HEK293 (cell line): Measurements from ENCODE around the gene CACNB2.

Experiments
- CTCF ChIA-PET: fragments of 350-600 bp; formaldehyde crosslinking; extraction: SDS; loops from one replicate; lab custom pipeline; 2021; ENCODE audit warnings: antibody characterized with exemption; lab: Yijun Ruan, JAX
- POLR2A ChIA-PET: fragments of 300-600 bp; formaldehyde crosslinking; extraction: SDS; loops from one replicate; lab custom pipeline; 2020; ENCODE audit warnings: antibody characterized with exemption, inconsistent platforms; lab: Yijun Ruan, JAX
- H3K27ac ChIP-seq: fragments of 200-500 bp; sonication (Bioruptor generic); 2 replicates; pipeline ENCODE4 v1.5.1; 2014; ENCODE audit warnings: low read depth, low read length, control low read depth, inconsistent platforms; ENCODE audit errors: extremely low read depth
- H3K36me3 ChIP-seq, 2 experiments: fragments of 200-500 bp in 1 of 2; sonication (Bioruptor generic) in 1 of 2; 1 replicate in 1 of 2; 2 replicates in 1 of 2; pipeline ENCODE4 v1.5.1; 2014 to 2017; ENCODE audit warnings: inconsistent platforms in 2 of 2, low read length in 2 of 2; ENCODE audit not compliant: control insufficient read depth in 2 of 2, insufficient read depth in 1 of 2
- H3K4me1 ChIP-seq: fragments of 200-500 bp; sonication (Bioruptor generic); 2 replicates; pipeline ENCODE4 v1.5.1; 2014; ENCODE audit warnings: mild to moderate bottlenecking, low read length, inconsistent platforms; ENCODE audit not compliant: control insufficient read depth, insufficient read depth
- H3K4me3 ChIP-seq: 2 replicates; pipeline ENCODE4 v1.5.1; 2011; ENCODE audit warnings: low read depth, mild to moderate bottlenecking, control low read depth, low read length, moderate library complexity
- H3K9me3 ChIP-seq: fragments of 200-500 bp; sonication (Bioruptor generic); 2 replicates; pipeline ENCODE4 v1.5.1; 2014; ENCODE audit warnings: low read depth, low read length, inconsistent platforms; ENCODE audit not compliant: control insufficient read depth, insufficient read depth
- KLF1 ChIP-seq: fragments of 450-650 bp; formaldehyde crosslinking; IDR thresholded peaks from 2 replicates; pipeline ENCODE4 v1.5.1; 2016; ENCODE audit warnings: missing biosample characterization, missing genetic modification characterization
- KLF7 ChIP-seq: fragments of 450-650 bp; formaldehyde crosslinking; IDR thresholded peaks from 2 replicates; pipeline ENCODE4 v1.5.1; 2016; ENCODE audit warnings: missing biosample characterization, missing genetic modification characterization, borderline replicate concordance
- PRDM1 ChIP-seq: fragments of 450-650 bp; formaldehyde crosslinking; IDR thresholded peaks from 2 replicates; pipeline ENCODE4; 2016; ENCODE audit warnings: missing biosample characterization, missing genetic modification characterization
- SETDB1 ChIP-seq: IDR thresholded peaks from one replicate; pipeline ENCODE4 v1.6.1; 2017; ENCODE audit warnings: mild to moderate bottlenecking, low read length, moderate library complexity, mixed read lengths; ENCODE audit not compliant: insufficient read length
- ZBTB20 ChIP-seq: fragments of 450-650 bp; formaldehyde crosslinking; IDR thresholded peaks from 2 replicates; pipeline ENCODE4 v1.5.1; 2016; ENCODE audit warnings: missing biosample characterization, missing genetic modification characterization
- ZNF10 ChIP-seq: fragments of 450-650 bp; formaldehyde crosslinking; IDR thresholded peaks from 2 replicates; pipeline ENCODE4 v1.5.1; 2017; ENCODE audit warnings: missing biosample characterization, missing genetic modification characterization
- ZNF133 ChIP-seq: fragments of 450-650 bp; formaldehyde crosslinking; IDR thresholded peaks from 2 replicates; pipeline ENCODE4 v1.5.1; 2016; ENCODE audit warnings: missing biosample characterization, missing genetic modification characterization
- ZNF169 ChIP-seq: fragments of 450-650 bp; formaldehyde crosslinking; IDR thresholded peaks from 2 replicates; pipeline ENCODE4 v1.5.1; 2016; ENCODE audit warnings: missing biosample characterization, missing genetic modification characterization
- ZNF2 ChIP-seq: fragments of 450-650 bp; formaldehyde crosslinking; IDR thresholded peaks from 2 replicates; pipeline ENCODE4 v1.5.1; 2016; ENCODE audit warnings: missing biosample characterization, missing genetic modification characterization
- ZNF324 ChIP-seq: fragments of 450-650 bp; formaldehyde crosslinking; IDR thresholded peaks from 2 replicates; pipeline ENCODE4 v1.5.1; 2016; ENCODE audit warnings: missing biosample characterization, missing genetic modification characterization
- ZNF335 ChIP-seq: fragments of 450-650 bp; formaldehyde crosslinking; conservative IDR thresholded peaks from 2 replicates; pipeline ENCODE4 v1.5.1; 2016; ENCODE audit warnings: missing biosample characterization, missing genetic modification characterization
- ZNF391 ChIP-seq: fragments of 450-650 bp; formaldehyde crosslinking; IDR thresholded peaks from 2 replicates; pipeline ENCODE4 v1.5.1; 2016; ENCODE audit warnings: low read depth, missing biosample characterization, missing genetic modification characterization, borderline replicate concordance
- ZNF426 ChIP-seq: fragments of 450-650 bp; formaldehyde crosslinking; IDR thresholded peaks from 2 replicates; pipeline ENCODE4 v1.5.1; 2017; ENCODE audit warnings: missing biosample characterization, missing genetic modification characterization, mild to moderate bottlenecking, inconsistent platforms, moderate library complexity
- ZNF530 ChIP-seq: fragments of 450-650 bp; formaldehyde crosslinking; IDR thresholded peaks from 2 replicates; pipeline ENCODE4 v1.5.1; 2016; ENCODE audit warnings: low read depth, missing biosample characterization, missing genetic modification characterization
- ZNF600 ChIP-seq: fragments of 450-650 bp; formaldehyde crosslinking; IDR thresholded peaks from 2 replicates; pipeline ENCODE4 v1.5.1; 2016; ENCODE audit warnings: missing biosample characterization, missing genetic modification characterization
- ZNF610 ChIP-seq: fragments of 450-650 bp; formaldehyde crosslinking; IDR thresholded peaks from 2 replicates; pipeline ENCODE4 v1.5.1; 2016; ENCODE audit warnings: missing biosample characterization, missing genetic modification characterization, borderline replicate concordance
- ZNF654 ChIP-seq: fragments of 450-650 bp; formaldehyde crosslinking; IDR thresholded peaks from 2 replicates; pipeline ENCODE4 v1.5.1; 2016; ENCODE audit warnings: low read depth, missing biosample characterization, missing genetic modification characterization
- ZNF660 ChIP-seq: fragments of 450-650 bp; IDR thresholded peaks from 2 replicates; pipeline ENCODE4 v1.5.1; 2018; ENCODE audit warnings: missing biosample characterization, mild to moderate bottlenecking, missing genetic modification characterization
- ZXDB ChIP-seq: fragments of 450-650 bp; formaldehyde crosslinking; IDR thresholded peaks from 2 replicates; pipeline ENCODE4 v1.5.1; 2016; ENCODE audit warnings: missing biosample characterization, missing genetic modification characterization
- TF ChIP-seq, protein P1 (sequence below): fragments of 450-650 bp; formaldehyde crosslinking; IDR thresholded peaks from 2 replicates; pipeline ENCODE4 v1.5.1; 2016; ENCODE audit warnings: missing biosample characterization, missing genetic modification characterization
- TF ChIP-seq, protein P2 (sequence below): fragments of 450-650 bp; formaldehyde crosslinking; IDR thresholded peaks from 2 replicates; pipeline ENCODE4 v1.5.1; 2016; ENCODE audit warnings: missing biosample characterization, missing genetic modification characterization, low read depth
- TF ChIP-seq, protein P3 (sequence below): fragments of 450-650 bp; formaldehyde crosslinking; IDR thresholded peaks from 2 replicates; pipeline ENCODE4 v1.5.1; 2016; ENCODE audit warnings: missing biosample characterization, missing genetic modification characterization
- TF ChIP-seq, protein P4 (sequence below): fragments of 450-650 bp; formaldehyde crosslinking; conservative IDR thresholded peaks from 2 replicates; pipeline ENCODE4 v1.5.1; 2016; ENCODE audit warnings: low read depth, missing biosample characterization, missing genetic modification characterization
- TF ChIP-seq, protein P5 (sequence below): IDR thresholded peaks from 2 replicates; pipeline ENCODE4 v1.6.1; 2011; ENCODE audit warnings: mild to moderate bottlenecking, low read depth, low read length, borderline replicate concordance

The CACNB2 gene

DNA sequence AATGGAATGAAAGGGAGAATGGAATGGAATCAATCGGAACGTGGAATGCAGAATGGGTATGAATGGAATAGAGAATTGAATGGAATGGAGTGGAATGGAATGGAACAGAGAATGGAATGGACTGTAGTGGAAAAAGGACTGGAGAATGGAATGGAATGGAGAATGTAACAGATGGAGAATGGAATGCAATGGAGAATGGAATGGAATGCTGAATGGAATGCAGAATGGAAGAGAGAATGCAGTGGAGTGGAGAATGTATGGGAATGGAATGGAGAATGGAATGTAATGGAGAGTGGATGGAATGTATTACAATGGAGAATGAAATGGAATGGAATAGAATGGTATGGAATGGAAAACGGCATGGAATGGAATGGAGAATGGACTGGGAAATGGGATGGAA is 414.3 kb downstream of the CACNB2 start:
- CTCF ChIA-PET: no interaction called here
- peaks cover 47 to 65% of the 10 kb centered on the region in 2 experiments for H3K36me3 ChIP-seq
- H3K9me3 ChIP-seq: no peaks in the 10 kb centered on the region
- TF ChIP-seq, protein P1, sequence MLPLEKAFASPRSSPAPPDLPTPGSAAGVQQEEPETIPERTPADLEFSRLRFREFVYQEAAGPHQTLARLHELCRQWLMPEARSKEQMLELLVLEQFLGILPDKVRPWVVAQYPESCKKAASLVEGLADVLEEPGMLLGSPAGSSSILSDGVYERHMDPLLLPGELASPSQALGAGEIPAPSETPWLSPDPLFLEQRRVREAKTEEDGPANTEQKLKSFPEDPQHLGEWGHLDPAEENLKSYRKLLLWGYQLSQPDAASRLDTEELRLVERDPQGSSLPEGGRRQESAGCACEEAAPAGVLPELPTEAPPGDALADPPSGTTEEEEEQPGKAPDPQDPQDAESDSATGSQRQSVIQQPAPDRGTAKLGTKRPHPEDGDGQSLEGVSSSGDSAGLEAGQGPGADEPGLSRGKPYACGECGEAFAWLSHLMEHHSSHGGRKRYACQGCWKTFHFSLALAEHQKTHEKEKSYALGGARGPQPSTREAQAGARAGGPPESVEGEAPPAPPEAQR (tag by site-specific recombination): no peak
- TF ChIP-seq PRDM1: peak; percentile 3; the same call in 1 of the 2 replicates
- TF ChIP-seq, protein P2, sequence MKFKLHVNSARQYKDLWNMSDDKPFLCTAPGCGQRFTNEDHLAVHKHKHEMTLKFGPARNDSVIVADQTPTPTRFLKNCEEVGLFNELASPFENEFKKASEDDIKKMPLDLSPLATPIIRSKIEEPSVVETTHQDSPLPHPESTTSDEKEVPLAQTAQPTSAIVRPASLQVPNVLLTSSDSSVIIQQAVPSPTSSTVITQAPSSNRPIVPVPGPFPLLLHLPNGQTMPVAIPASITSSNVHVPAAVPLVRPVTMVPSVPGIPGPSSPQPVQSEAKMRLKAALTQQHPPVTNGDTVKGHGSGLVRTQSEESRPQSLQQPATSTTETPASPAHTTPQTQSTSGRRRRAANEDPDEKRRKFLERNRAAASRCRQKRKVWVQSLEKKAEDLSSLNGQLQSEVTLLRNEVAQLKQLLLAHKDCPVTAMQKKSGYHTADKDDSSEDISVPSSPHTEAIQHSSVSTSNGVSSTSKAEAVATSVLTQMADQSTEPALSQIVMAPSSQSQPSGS: no peak
- TF ChIP-seq ZBTB20 (tag by site-specific recombination): no peak
- TF ChIP-seq ZXDB (tag by site-specific recombination): no peak
- TF ChIP-seq ZNF391 (tag by site-specific recombination): no peak
- no peak overlapping the region for H3K27ac ChIP-seq
- POLR2A ChIA-PET: no interaction called here
- H3K4me3 ChIP-seq: no peak overlapping the region
- no peaks in the 10 kb centered on the region for H3K4me1 ChIP-seq

DNA sequence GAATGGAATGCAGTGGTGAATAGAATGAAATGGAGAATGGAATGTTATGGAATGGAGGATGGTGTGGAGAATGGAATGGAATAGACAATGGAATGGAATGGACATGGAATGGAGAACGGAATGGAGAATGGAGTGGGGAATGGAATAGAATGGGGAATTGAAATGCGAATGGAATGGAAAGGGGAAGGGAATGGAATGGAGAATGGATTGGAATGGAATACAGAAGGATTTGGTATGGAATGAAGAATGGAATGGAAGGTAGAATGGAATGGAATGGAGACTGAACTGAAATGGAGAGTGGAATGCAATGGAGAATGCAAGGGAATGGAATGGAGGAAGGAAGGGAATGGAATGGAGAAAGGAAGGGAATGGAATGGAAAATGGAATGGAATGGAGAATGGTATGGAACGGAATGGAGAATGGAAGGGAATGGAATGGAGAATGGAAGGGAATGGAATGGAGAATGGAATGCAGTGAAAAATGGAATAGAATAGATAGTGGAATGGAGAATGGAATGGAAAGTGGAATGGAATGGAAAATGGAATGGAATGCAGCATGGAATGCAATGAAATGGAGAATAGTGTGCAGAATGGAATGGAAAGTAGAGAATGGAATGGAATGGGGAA is 416.4 kb downstream of the CACNB2 start:
- H3K9me3 ChIP-seq: no peaks in the 10 kb centered on the region
- TF ChIP-seq PRDM1 (peak; percentile 98), ZNF426 (tag by site-specific recombination) (no peak), ZNF2 (tag by site-specific recombination) (no peak), ZNF530 (tag by site-specific recombination) (peak; percentile 88), ZNF600 (peak; percentile 59)
- TF ChIP-seq, protein P3, sequence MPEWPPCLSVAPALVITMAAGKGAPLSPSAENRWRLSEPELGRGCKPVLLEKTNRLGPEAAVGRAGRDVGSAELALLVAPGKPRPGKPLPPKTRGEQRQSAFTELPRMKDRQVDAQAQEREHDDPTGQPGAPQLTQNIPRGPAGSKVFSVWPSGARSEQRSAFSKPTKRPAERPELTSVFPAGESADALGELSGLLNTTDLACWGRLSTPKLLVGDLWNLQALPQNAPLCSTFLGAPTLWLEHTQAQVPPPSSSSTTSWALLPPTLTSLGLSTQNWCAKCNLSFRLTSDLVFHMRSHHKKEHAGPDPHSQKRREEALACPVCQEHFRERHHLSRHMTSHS (tag by site-specific recombination): no peak
- no peak overlapping the region for H3K4me3 ChIP-seq
- no peak overlapping the region for H3K27ac ChIP-seq
- POLR2A ChIA-PET: no interaction called here
- peaks cover 47 to 66% of the 10 kb centered on the region in 2 experiments for H3K36me3 ChIP-seq
- no peaks in the 10 kb centered on the region for H3K4me1 ChIP-seq
- CTCF ChIA-PET: no interaction called here

DNA sequence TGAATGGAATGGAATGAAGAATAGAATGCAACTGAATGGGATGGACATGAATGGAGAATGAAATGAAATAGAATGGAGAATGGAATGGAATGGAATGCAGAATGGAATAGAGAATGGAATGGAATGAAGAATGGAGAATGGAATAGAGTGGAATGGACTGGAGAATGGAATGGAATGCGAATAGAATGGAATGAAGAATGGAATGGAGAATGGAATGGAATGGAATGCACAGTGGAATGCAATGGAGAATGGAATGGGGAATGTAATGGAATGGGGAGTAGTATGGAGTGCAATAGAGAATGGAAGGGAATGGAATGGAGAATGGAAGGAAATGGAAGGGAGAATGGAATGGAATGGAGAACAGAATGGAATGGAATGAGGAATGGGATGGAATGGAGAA is 417.7 kb downstream of the CACNB2 start:
- peaks cover 44 to 59% of the 10 kb centered on the region in 2 experiments for H3K36me3 ChIP-seq
- POLR2A ChIA-PET: no interaction called here
- no peak overlapping the region for H3K4me3 ChIP-seq
- no peak overlapping the region for H3K27ac ChIP-seq
- H3K9me3 ChIP-seq: no peaks in the 10 kb centered on the region; the same call in 1 of the 2 replicates
- CTCF ChIA-PET: no interaction called here
- H3K4me1 ChIP-seq: no peaks in the 10 kb centered on the region
- TF ChIP-seq KLF1 (tag by site-specific recombination): no peak
- TF ChIP-seq KLF7 (tag by site-specific recombination): no peak
- no peak for TF ChIP-seq ZNF10 (tag by site-specific recombination)
- TF ChIP-seq, protein P4, sequence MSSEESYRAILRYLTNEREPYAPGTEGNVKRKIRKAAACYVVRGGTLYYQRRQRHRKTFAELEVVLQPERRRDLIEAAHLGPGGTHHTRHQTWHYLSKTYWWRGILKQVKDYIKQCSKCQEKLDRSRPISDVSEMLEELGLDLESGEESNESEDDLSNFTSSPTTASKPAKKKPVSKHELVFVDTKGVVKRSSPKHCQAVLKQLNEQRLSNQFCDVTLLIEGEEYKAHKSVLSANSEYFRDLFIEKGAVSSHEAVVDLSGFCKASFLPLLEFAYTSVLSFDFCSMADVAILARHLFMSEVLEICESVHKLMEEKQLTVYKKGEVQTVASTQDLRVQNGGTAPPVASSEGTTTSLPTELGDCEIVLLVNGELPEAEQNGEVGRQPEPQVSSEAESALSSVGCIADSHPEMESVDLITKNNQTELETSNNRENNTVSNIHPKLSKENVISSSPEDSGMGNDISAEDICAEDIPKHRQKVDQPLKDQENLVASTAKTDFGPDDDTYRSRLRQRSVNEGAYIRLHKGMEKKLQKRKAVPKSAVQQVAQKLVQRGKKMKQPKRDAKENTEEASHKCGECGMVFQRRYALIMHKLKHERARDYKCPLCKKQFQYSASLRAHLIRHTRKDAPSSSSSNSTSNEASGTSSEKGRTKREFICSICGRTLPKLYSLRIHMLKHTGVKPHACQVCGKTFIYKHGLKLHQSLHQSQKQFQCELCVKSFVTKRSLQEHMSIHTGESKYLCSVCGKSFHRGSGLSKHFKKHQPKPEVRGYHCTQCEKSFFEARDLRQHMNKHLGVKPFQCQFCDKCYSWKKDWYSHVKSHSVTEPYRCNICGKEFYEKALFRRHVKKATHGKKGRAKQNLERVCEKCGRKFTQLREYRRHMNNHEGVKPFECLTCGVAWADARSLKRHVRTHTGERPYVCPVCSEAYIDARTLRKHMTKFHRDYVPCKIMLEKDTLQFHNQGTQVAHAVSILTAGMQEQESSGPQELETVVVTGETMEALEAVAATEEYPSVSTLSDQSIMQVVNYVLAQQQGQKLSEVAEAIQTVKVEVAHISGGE (tag by site-specific recombination): no peak
- TF ChIP-seq ZNF2 (tag by site-specific recombination): no peak
- no peak for TF ChIP-seq SETDB1
- no peak for TF ChIP-seq ZNF335
- no peak for TF ChIP-seq ZNF660 (tag by site-specific recombination)
- TF ChIP-seq ZNF133 (tag by site-specific recombination): no peak
- no peak for TF ChIP-seq ZNF654 (tag by site-specific recombination)
- no peak for TF ChIP-seq ZNF169 (tag by site-specific recombination)
- no peak for TF ChIP-seq ZNF324 (tag by site-specific recombination)
- TF ChIP-seq, protein P5, sequence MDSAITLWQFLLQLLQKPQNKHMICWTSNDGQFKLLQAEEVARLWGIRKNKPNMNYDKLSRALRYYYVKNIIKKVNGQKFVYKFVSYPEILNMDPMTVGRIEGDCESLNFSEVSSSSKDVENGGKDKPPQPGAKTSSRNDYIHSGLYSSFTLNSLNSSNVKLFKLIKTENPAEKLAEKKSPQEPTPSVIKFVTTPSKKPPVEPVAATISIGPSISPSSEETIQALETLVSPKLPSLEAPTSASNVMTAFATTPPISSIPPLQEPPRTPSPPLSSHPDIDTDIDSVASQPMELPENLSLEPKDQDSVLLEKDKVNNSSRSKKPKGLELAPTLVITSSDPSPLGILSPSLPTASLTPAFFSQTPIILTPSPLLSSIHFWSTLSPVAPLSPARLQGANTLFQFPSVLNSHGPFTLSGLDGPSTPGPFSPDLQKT: no peak
- no peak for TF ChIP-seq ZNF610 (tag by site-specific recombination)
